ENCODE measurements around the gene IDH3A. TPM values are rescaled to one million over a fixed set of nuclear protein-coding genes. Genes with fewer than 3 reads are reported as not detected.
A peak's percentile ranks its signal among the peaks of the same experiment; 100 is the strongest.

IDH3A gene
- total RNA-seq, 2 donors from 2014 or later, result 188 to 352 TPM

GRCh38 chr15:78220713-78221112 is 71.6 kb downstream of the IDH3A start:
- peaks cover 0 to 11% of the 10 kb centered on the region in 2 donors for H3K9me3 ChIP-seq
- H3K4me1 ChIP-seq, result peaks cover 0 to 18% of the 10 kb centered on the region in 2 donors
- peak overlapping the region; percentile 80 to 93 for H3K27ac ChIP-seq
- TF ChIP-seq CTCF (IDR thresholded peaks at IDR 0.05), result no peak
- H3K4me3 ChIP-seq, result no peak overlapping the region
- no peak for DNase-seq (ENCODE audit: low spot score)
- no peaks in the 10 kb centered on the region for H3K36me3 ChIP-seq
- no peaks in the 10 kb centered on the region for H3K27me3 ChIP-seq

Other genes with a start within 250 kb of the IDH3A start
- 10 to 100 TPM; 12.5 to 27.7 TPM for gene TBC1D2B, start 71.7 kb upstream of the IDH3A start, total RNA-seq
- gene SH2D7, start 56.8 kb upstream of the IDH3A start, total RNA-seq, result not detected
- 10 to 100 TPM; 37.2 to 38.6 TPM for gene CIB2, start 17.9 kb upstream of the IDH3A start, total RNA-seq
- not detected for gene ACSBG1, start 85.2 kb downstream of the IDH3A start, total RNA-seq
- gene DNAJA4, start 115.2 kb downstream of the IDH3A start, total RNA-seq, result 10 to 100 TPM; 70.0 to 78.0 TPM
- gene SKIC8, start 150.2 kb downstream of the IDH3A start, total RNA-seq, result 10 to 100 TPM; 29.8 to 38.6 TPM
- not detected for gene CRABP1, start 191.0 kb downstream of the IDH3A start, total RNA-seq